Activated CD8-positive, alpha-beta memory T cell treated with anti-CD3 and anti-CD28 coated beads, Interleukin-2, amount 10 ng/mL, durations not matched to agents 7 days and 5 days (primary cell): ENCODE data around the gene GARIN3. TPM values are rescaled to one million over a fixed set of nuclear protein-coding genes. Genes with fewer than 3 reads are reported as not detected.
A peak's percentile ranks its signal among the peaks of the same experiment; 100 is the strongest.

Experiments
- ATAC-seq: fragments of 150-1000 bp; cut with Tn5 transposase; one replicate; pipeline ENCODE4 v1.10.0; 2021; ENCODE audit warnings: moderate library complexity
- CTCF ChIA-PET: fragments of 350-600 bp; sonication (Branson Sonifier 250); formaldehyde crosslinking; loops from one replicate; lab custom pipeline; 2021; ENCODE audit warnings: antibody characterized with exemption; lab: Charles Lee
- DNase-seq: peaks from one replicate; pipeline ENCODE4 v3.0.0-alpha.2; 2020
- H3K27ac Mint-ChIP-seq: one replicate; pipeline ENCODE4 v1.8.0; 2021; ENCODE audit warnings: mild to moderate bottlenecking, mixed read lengths
- H3K27me3 Mint-ChIP-seq: one replicate; pipeline ENCODE4 v1.8.0; 2021; ENCODE audit warnings: mixed read lengths
- H3K36me3 Mint-ChIP-seq: one replicate; pipeline ENCODE4 v1.8.0; 2021; ENCODE audit warnings: mild to moderate bottlenecking, mixed read lengths
- H3K4me1 Mint-ChIP-seq: one replicate; pipeline ENCODE4 v1.8.0; 2021; ENCODE audit warnings: mixed read lengths
- H3K4me3 Mint-ChIP-seq: one replicate; pipeline ENCODE4 v1.8.0; 2021; ENCODE audit warnings: mild to moderate bottlenecking, moderate library complexity, mixed read lengths
- H3K9me3 Mint-ChIP-seq: one replicate; pipeline ENCODE4 v1.8.0; 2022; ENCODE audit warnings: low read depth, mixed read lengths
- total RNA-seq, 2 experiments: library from RNA; stranded (reverse); gene quantifications; one replicate each; pipeline ENCODE4 v1.2.3, GENCODE V29; 2021

Gene GARIN3
- total RNA-seq, 2 experiments from 2014 or later: 0.09 TPM; not detected in 1

DNA sequence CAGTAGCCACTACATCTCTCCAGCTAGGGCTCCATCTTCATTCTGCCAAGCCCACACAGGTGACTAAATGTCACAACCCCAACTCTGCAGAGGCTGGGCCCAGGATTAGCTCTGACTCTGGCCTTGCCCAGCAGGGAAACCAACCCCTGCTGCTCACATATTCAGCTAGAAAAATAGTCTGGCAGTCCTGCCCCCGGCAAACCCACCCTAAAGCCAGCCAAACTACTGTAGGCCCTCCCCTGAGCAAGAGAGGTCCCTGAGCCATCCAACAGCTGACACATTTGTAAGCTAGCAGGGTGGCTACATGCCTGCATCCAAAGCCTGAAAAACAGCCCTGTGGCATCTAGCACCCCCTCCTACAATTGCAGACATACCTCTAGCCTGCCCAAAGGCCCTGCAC is 46.0 kb downstream of the GARIN3 start:
- Mint-ChIP-seq H3K9me3 (peaks cover 15% of the 10 kb centered on the region), H3K27ac (no peak overlapping the region), H3K4me3 (no peak overlapping the region), H3K4me1 (peaks cover 18% of the 10 kb centered on the region), H3K36me3 (peaks cover 30% of the 10 kb centered on the region), H3K27me3 (no peaks in the 10 kb centered on the region)
- CTCF ChIA-PET: no interaction called here
- DNase-seq (no peak), ATAC-seq (no peak)

DNA sequence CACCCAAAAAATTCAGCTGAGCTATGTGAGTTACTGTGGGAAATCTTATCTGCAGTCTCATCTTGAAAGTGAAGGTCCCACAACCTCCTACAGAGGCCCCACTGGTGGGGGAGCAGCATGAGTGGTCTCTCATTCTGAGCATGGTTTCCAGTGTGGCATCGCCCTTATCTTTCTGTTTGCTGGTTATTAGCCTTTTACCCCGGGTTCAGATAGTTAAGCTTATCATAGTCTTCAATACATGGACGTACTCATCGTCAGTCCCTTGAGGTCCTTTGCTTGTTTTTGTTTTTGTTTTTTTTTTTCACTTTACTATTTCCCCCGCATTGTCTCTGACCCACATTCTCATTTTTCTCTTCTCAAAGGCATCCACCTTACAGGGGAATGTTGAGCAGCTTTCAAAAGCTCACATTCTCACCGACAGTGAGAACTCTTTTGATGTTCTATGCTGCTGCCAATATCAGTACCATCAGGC is 49.5 kb downstream of the GARIN3 start:
- Mint-ChIP-seq H3K27me3 (no peaks in the 10 kb centered on the region), H3K36me3 (peaks cover 15% of the 10 kb centered on the region), H3K27ac (peak overlapping the region; percentile 66), H3K4me3 (peak overlapping the region; percentile 44), H3K4me1 (peaks cover 40% of the 10 kb centered on the region), H3K9me3 (peaks cover 4% of the 10 kb centered on the region)
- ATAC-seq: peak; percentile 60
- CTCF ChIA-PET: interaction anchor here (0.8 to 4.8 kb wide), 10 partner anchors 9 to 88 kb away, joined by 3 to 18 read pairs (median 4); partner anchors contain the start of gene MED7
- peak; percentile 55 for DNase-seq

DNA sequence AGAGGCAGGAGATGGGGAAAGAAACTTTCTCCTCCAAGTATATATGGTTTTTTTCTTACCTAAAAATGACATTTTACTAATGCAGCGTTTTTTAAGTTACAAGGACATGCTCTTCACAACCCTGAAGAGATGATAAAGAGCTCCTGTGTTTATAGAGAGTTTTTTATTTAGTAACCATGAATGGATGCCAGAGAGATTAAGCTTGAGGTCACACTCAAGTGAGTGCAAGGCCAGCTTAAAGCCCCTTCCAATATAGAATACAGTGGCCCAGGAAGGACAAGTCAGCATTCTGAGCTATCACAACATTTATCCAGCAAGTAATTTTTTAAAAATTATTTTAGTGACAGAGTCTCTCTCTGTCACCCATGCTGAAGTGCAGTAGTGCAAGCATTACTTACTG is 50.6 kb downstream of the GARIN3 start:
- Mint-ChIP-seq H3K27me3 (no peaks in the 10 kb centered on the region), H3K27ac (peak overlapping the region; percentile 10), H3K4me1 (peaks cover 43% of the 10 kb centered on the region), H3K36me3 (peaks cover 5% of the 10 kb centered on the region), H3K4me3 (no peak overlapping the region), H3K9me3 (no peaks in the 10 kb centered on the region)
- DNase-seq: no peak
- no peak for ATAC-seq
- CTCF ChIA-PET: interaction anchor here (0.6 to 4.8 kb wide), 8 partner anchors 8 to 110 kb away, joined by 3 to 18 read pairs (median 4); no protein-coding TSS in a partner anchor

DNA sequence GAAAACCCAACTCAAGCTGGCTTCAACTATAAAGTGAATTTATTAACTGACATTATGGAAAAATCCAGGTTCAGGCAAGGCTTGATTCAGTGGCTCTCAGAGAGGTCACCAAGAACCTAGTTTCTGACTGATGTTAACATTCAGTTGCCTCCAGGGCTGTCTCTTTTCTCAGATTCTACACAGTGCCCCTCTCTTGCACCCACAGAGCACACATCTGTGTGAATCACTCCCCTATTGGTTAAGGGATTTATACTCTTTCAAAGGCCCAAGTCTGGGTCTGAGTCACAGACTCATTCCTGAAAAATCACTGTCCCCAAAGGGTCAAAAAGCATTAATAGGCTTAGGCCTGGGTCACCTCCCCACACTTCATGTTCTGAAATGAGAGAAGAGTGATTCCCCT is 51.1 kb downstream of the GARIN3 start:
- no peaks in the 10 kb centered on the region for H3K9me3 Mint-ChIP-seq
- peak overlapping the region; percentile 32 for H3K27ac Mint-ChIP-seq
- CTCF ChIA-PET: interaction anchor here (0.9 to 4.8 kb wide), 4 partner anchors 17 to 110 kb away, joined by 3 to 18 read pairs (median 4); no protein-coding TSS in a partner anchor
- no peak for DNase-seq
- no peaks in the 10 kb centered on the region for H3K27me3 Mint-ChIP-seq
- no peak overlapping the region for H3K4me3 Mint-ChIP-seq
- ATAC-seq: no peak
- peaks cover 47% of the 10 kb centered on the region for H3K4me1 Mint-ChIP-seq
- peaks cover 5% of the 10 kb centered on the region for H3K36me3 Mint-ChIP-seq

DNA sequence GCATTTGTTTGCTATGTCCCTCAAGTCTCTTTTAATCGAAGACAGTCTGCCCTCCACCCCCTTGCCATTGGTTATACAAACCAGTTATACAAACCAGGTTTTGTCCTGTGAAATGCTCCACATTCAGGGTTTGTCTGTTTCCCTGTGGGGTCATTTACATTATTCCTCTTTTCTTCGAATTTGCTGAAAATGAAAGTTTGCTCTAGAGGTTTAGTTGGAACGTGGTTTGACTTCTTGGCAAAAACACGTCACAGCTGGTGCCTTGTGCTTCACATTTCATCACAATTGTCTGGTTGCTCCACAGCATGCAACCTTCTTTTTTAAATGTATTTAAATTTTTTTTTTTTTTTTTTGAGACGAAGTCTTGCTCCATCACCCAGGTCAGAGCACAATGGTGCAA is 53.1 kb downstream of the GARIN3 start:
- Mint-ChIP-seq H3K36me3 (peaks cover 12% of the 10 kb centered on the region), H3K27ac (peak overlapping the region; percentile 65), H3K4me3 (no peak overlapping the region), H3K4me1 (peaks cover 62% of the 10 kb centered on the region), H3K9me3 (no peaks in the 10 kb centered on the region), H3K27me3 (no peaks in the 10 kb centered on the region)
- ATAC-seq (no peak), DNase-seq (peak; percentile 60)
- CTCF ChIA-PET: interaction anchor here (4.8 kb wide), 1 partner anchor 19 kb away, joined by 18 read pairs; no protein-coding TSS in a partner anchor

Other genes with a start within 250 kb of the GARIN3 start
- 10 to 100 TPM in 1 of 2 experiments, 1 to 10 TPM in 1; 4.6 to 10.2 TPM for gene TIMD4, start 203.0 kb downstream of the GARIN3 start, total RNA-seq
- 1 to 10 TPM; 2.2 to 2.7 TPM for gene HAVCR1, start 107.1 kb downstream of the GARIN3 start, total RNA-seq
- gene HAVCR2, start 57.2 kb downstream of the GARIN3 start, total RNA-seq: 100 to 1,000 TPM in 1 of 2 experiments, 10 to 100 TPM in 1; 51.9 to 108 TPM
- gene MED7, start 23.4 kb downstream of the GARIN3 start, total RNA-seq: 10 to 100 TPM; 15.8 to 17.0 TPM
- 100 to 1,000 TPM; 209 to 215 TPM for gene ITK, start 14.6 kb upstream of the GARIN3 start, total RNA-seq
- gene CYFIP2, start 99.9 kb upstream of the GARIN3 start, total RNA-seq: 100 to 1,000 TPM; 382 to 438 TPM